WTC11 (cell line): Measurements from ENCODE around the gene SLC35F1. TPM values are rescaled to one million over a fixed set of nuclear protein-coding genes. Genes with fewer than 3 reads are reported as not detected.

Experiments
- ATAC-seq: fragments of 200-7000 bp; cut with Tn5 transposase; 2 replicates; pipeline ENCODE4 v1.10.0; 2021; ENCODE audit warnings: mild to moderate bottlenecking, moderate library complexity
- CTCF ChIA-PET: fragments of 300-600 bp; sonication (Branson Sonifier 250); formaldehyde crosslinking; loops from one replicate; lab custom pipeline; 2021; ENCODE audit warnings: antibody characterized with exemption; lab: Charles Lee
- POLR2A ChIA-PET: fragments of 350-600 bp; sonication (Branson Sonifier 250); formaldehyde crosslinking; loops from one replicate; lab custom pipeline; 2021; ENCODE audit warnings: antibody characterized with exemption; lab: Charles Lee
- DNase-seq: peaks from one replicate; pipeline ENCODE4 v3.0.0; 2021; ENCODE audit warnings: low spot score
- H3K27ac Mint-ChIP-seq: 2 replicates; pipeline ENCODE4 v1.8.0; 2021; ENCODE audit warnings: mixed read lengths
- H3K27me3 Mint-ChIP-seq: 2 replicates; pipeline ENCODE4 v1.8.0; 2021; ENCODE audit warnings: low read depth, mild to moderate bottlenecking, moderate library complexity, mixed read lengths
- H3K36me3 Mint-ChIP-seq: 2 replicates; pipeline ENCODE4 v1.8.0; 2021; ENCODE audit warnings: mixed read lengths
- H3K4me1 Mint-ChIP-seq: 2 replicates; pipeline ENCODE4 v1.8.0; 2022; ENCODE audit warnings: mixed read lengths
- H3K4me3 Mint-ChIP-seq: 2 replicates; pipeline ENCODE4 v1.8.0; 2021; ENCODE audit warnings: mild to moderate bottlenecking, moderate library complexity, mixed read lengths
- H3K9me3 Mint-ChIP-seq: 2 replicates; pipeline ENCODE4 v1.8.0; 2021; ENCODE audit warnings: mixed read lengths
- AR ChIP-seq: fragments of 250-450 bp; sonication (Bioruptor Pico); IDR thresholded peaks from 2 replicates; pipeline ENCODE4 v1.9.0; 2021; ENCODE audit warnings: mild to moderate bottlenecking
- CBFB ChIP-seq: sonication (generic); formaldehyde crosslinking; IDR thresholded peaks from 2 replicates; pipeline ENCODE4 v1.8.1; 2022; ENCODE audit warnings: mild to moderate bottlenecking, low read depth, missing genetic modification reagents
- CREM ChIP-seq: sonication (generic); formaldehyde crosslinking; IDR thresholded peaks from 2 replicates; pipeline ENCODE4 v1.8.1; 2022; ENCODE audit warnings: mild to moderate bottlenecking, missing genetic modification reagents, moderate library complexity
- FOXP1 ChIP-seq: sonication (generic); formaldehyde crosslinking; IDR thresholded peaks from 2 replicates; pipeline ENCODE4 v1.8.0; 2022; ENCODE audit warnings: missing genetic modification reagents, mild to moderate bottlenecking, moderate library complexity, borderline replicate concordance
- HMGA2 ChIP-seq: fragments of 250-450 bp; sonication (Bioruptor Pico); IDR thresholded peaks from 2 replicates; pipeline ENCODE4 v1.4.0; 2021; ENCODE audit warnings: mild to moderate bottlenecking, moderate library complexity
- MXD4 ChIP-seq: fragments of 250-450 bp; sonication (Bioruptor Pico); IDR thresholded peaks from 2 replicates; pipeline ENCODE4 v1.8.0; 2021; ENCODE audit warnings: mild to moderate bottlenecking, moderate library complexity, borderline replicate concordance
- NFE2L1 ChIP-seq: sonication (generic); formaldehyde crosslinking; IDR thresholded peaks from 2 replicates; pipeline ENCODE4 v1.8.1; 2023; ENCODE audit warnings: missing genetic modification reagents
- NR3C1 ChIP-seq: sonication (generic); formaldehyde crosslinking; conservative IDR thresholded peaks from 2 replicates; pipeline ENCODE4 v1.8.1; 2023; ENCODE audit warnings: low read depth, mild to moderate bottlenecking, missing genetic modification reagents
- TCF7 ChIP-seq: sonication (generic); formaldehyde crosslinking; IDR thresholded peaks from 2 replicates; pipeline ENCODE4 v1.8.0; 2022; ENCODE audit warnings: mild to moderate bottlenecking, low read depth, missing genetic modification reagents, moderate library complexity
- TEAD4 ChIP-seq: sonication (generic); formaldehyde crosslinking; IDR thresholded peaks from 2 replicates; pipeline ENCODE4 v1.8.0; 2022; ENCODE audit warnings: mild to moderate bottlenecking, missing genetic modification reagents
- ZBTB21 ChIP-seq: sonication (generic); formaldehyde crosslinking; IDR thresholded peaks from 2 replicates; pipeline ENCODE4 v1.8.1; 2023; ENCODE audit warnings: mild to moderate bottlenecking, missing genetic modification reagents, borderline replicate concordance
- ZNF232 ChIP-seq: sonication (generic); formaldehyde crosslinking; IDR thresholded peaks from 2 replicates; pipeline ENCODE4 v1.8.0; 2022; ENCODE audit warnings: mild to moderate bottlenecking, missing genetic modification reagents
- ZNF263 ChIP-seq: sonication (generic); formaldehyde crosslinking; IDR thresholded peaks from 2 replicates; pipeline ENCODE4 v1.8.1; 2022; ENCODE audit warnings: low read depth, mild to moderate bottlenecking, moderate library complexity, missing genetic modification reagents
- ZNF396 ChIP-seq: fragments of 250-450 bp; sonication (Bioruptor Pico); IDR thresholded peaks from 2 replicates; pipeline ENCODE4 v1.8.0; 2021; ENCODE audit warnings: mild to moderate bottlenecking, moderate library complexity, borderline replicate concordance
- ZNF423 ChIP-seq: fragments of 250-450 bp; sonication (Bioruptor Pico); IDR thresholded peaks from 2 replicates; pipeline ENCODE4 v2.1.2; 2022; ENCODE audit warnings: mild to moderate bottlenecking, moderate library complexity
- ZNF671 ChIP-seq: fragments of 250-450 bp; sonication (Bioruptor Pico); IDR thresholded peaks from 2 replicates; pipeline ENCODE4 v1.8.0; 2021; ENCODE audit warnings: mild to moderate bottlenecking
- total RNA-seq: library from RNA; stranded (reverse); gene quantifications from 3 replicates; pipeline ENCODE4 v1.2.3, GENCODE V29; 2021
- TF ChIP-seq, protein P1 (sequence below): sonication (generic); formaldehyde crosslinking; IDR thresholded peaks from 2 replicates; pipeline ENCODE4 v1.8.1; 2022; ENCODE audit warnings: missing genetic modification reagents, borderline replicate concordance
- TF ChIP-seq, protein P2 (sequence below): sonication (generic); formaldehyde crosslinking; IDR thresholded peaks from 2 replicates; pipeline ENCODE4 v1.8.0; 2023; ENCODE audit warnings: missing genetic modification reagents
- TF ChIP-seq, protein P3 (sequence below): sonication (generic); formaldehyde crosslinking; conservative IDR thresholded peaks from 2 replicates; pipeline ENCODE4 v1.8.1; 2023; ENCODE audit warnings: mild to moderate bottlenecking, low read depth, missing genetic modification reagents, moderate library complexity

The SLC35F1 gene
- total RNA-seq, 1 experiment from 2014 or later: 11.0 TPM

DNA sequence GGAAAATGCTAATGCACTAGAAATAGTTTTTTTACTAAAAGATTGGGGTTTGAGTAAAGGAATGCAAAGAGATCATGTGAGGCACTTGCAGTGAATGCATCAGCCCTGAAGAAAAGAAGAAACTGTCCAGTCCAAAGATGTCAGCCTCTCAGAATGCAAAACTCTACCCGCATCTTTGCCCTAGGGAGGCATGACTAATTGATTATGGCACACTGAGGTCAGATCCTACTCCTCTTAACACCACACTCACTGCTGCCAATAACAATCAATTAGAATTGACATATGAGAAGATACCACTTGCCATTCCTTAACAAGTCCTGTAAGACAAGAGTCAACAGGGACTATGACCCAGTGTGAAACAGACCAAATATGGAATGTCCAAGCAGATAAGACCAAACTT lies 378.7 kb downstream of the SLC35F1 start (continued):
- TF ChIP-seq AR (CRISPR knock-in tag) (no peak), ZBTB21 (CRISPR knock-in tag) (no peak), HMGA2 (CRISPR knock-in tag) (no peak), ZNF671 (CRISPR knock-in tag) (no peak), CREM (CRISPR knock-in tag) (no peak)
- TF ChIP-seq, protein P1, sequence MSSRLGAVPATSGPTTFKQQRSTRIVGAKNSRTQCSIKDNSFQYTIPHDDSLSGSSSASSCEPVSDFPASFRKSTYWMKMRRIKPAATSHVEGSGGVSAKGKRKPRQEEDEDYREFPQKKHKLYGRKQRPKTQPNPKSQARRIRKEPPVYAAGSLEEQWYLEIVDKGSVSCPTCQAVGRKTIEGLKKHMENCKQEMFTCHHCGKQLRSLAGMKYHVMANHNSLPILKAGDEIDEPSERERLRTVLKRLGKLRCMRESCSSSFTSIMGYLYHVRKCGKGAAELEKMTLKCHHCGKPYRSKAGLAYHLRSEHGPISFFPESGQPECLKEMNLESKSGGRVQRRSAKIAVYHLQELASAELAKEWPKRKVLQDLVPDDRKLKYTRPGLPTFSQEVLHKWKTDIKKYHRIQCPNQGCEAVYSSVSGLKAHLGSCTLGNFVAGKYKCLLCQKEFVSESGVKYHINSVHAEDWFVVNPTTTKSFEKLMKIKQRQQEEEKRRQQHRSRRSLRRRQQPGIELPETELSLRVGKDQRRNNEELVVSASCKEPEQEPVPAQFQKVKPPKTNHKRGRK (CRISPR knock-in tag): no peak

DNA sequence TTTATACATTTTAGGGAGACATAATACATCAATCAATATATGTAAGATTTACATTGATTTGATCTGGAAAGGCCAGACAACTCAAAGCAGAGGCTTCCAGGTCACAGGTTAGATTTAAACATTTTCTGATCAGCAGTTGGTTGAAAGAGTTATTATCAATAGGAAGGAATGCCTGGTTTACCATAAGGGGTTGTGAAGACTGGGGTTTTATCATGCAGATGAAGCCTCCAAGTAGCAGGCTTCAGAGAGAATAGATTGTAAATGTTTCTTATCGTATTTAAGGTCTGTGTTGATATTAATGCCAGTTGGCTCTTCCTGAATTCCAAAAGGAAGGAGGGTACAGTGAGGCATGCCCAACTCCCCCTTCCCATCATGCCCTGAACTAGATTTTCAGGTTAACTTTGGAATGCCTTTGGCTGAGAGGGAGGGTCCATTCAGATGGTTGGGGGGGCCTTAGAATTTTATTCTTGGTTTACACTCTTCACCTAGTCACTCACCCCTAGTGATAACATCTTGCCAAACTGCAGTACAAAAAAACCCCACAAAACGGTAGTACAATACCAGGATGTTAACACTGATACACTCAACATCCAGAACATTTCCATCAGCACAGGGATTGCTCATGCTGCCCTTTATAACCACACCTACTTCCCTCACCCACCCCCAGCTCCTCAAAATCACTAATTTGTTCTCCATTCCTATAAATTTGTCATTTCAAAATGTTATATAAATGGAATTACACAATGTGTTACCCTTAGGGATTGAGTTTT lies 381.5 kb downstream of the SLC35F1 start:
- DNase-seq (no peak), ATAC-seq (peak; percentile 52)
- ChIA-PET CTCF (interaction anchor here (1.2 kb wide), 1 partner anchor 34 kb away, joined by 3 read pairs; no protein-coding TSS in a partner anchor), POLR2A (no interaction called here)
- H3K4me3 Mint-ChIP-seq: no peak overlapping the region
- peaks cover 2% of the 10 kb centered on the region; the same call in 1 of the 2 replicates for H3K36me3 Mint-ChIP-seq
- H3K4me1 Mint-ChIP-seq: peaks cover 20% of the 10 kb centered on the region
- H3K9me3 Mint-ChIP-seq: peaks cover 6% of the 10 kb centered on the region; the same call in 1 of the 2 replicates
- H3K27ac Mint-ChIP-seq: peak overlapping the region; percentile 39; the same call in 1 of the 2 replicates
- H3K27me3 Mint-ChIP-seq: no peaks in the 10 kb centered on the region
- TF ChIP-seq TEAD4 (CRISPR knock-in tag) (no peak), CBFB (CRISPR knock-in tag) (no peak), ZNF671 (CRISPR knock-in tag) (no peak), ZNF232 (CRISPR knock-in tag) (no peak), ZNF396 (CRISPR knock-in tag) (no peak)

- no peak overlapping the region for H3K27ac Mint-ChIP-seq
- ATAC-seq (no peak), DNase-seq (no peak)
- H3K36me3 Mint-ChIP-seq: peaks cover 8% of the 10 kb centered on the region; the same call in 1 of the 2 replicates
- peaks cover 15% of the 10 kb centered on the region for H3K9me3 Mint-ChIP-seq
- ChIA-PET CTCF (interaction anchor here (1.2 kb wide), 1 partner anchor 273 kb away, joined by 4 read pairs; no protein-coding TSS in a partner anchor), POLR2A (interaction anchor here (0.7 kb wide), 1 partner anchor 810 kb away, joined by 5 read pairs; no protein-coding TSS in a partner anchor)
- peaks cover 16% of the 10 kb centered on the region for H3K4me1 Mint-ChIP-seq
- H3K4me3 Mint-ChIP-seq: no peak overlapping the region
- no peaks in the 10 kb centered on the region for H3K27me3 Mint-ChIP-seq
- TF ChIP-seq TCF7 (no peak), NFE2L1 (CRISPR knock-in tag) (no peak), NR3C1 (no peak), ZNF263 (no peak), FOXP1 (CRISPR knock-in tag) (no peak), MXD4 (CRISPR knock-in tag) (no peak), ZNF423 (CRISPR knock-in tag) (no peak), AR (CRISPR knock-in tag) (no peak)
- TF ChIP-seq, protein P2, sequence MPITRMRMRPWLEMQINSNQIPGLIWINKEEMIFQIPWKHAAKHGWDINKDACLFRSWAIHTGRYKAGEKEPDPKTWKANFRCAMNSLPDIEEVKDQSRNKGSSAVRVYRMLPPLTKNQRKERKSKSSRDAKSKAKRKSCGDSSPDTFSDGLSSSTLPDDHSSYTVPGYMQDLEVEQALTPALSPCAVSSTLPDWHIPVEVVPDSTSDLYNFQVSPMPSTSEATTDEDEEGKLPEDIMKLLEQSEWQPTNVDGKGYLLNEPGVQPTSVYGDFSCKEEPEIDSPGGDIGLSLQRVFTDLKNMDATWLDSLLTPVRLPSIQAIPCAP (CRISPR knock-in tag): no peak
- TF ChIP-seq, protein P3, sequence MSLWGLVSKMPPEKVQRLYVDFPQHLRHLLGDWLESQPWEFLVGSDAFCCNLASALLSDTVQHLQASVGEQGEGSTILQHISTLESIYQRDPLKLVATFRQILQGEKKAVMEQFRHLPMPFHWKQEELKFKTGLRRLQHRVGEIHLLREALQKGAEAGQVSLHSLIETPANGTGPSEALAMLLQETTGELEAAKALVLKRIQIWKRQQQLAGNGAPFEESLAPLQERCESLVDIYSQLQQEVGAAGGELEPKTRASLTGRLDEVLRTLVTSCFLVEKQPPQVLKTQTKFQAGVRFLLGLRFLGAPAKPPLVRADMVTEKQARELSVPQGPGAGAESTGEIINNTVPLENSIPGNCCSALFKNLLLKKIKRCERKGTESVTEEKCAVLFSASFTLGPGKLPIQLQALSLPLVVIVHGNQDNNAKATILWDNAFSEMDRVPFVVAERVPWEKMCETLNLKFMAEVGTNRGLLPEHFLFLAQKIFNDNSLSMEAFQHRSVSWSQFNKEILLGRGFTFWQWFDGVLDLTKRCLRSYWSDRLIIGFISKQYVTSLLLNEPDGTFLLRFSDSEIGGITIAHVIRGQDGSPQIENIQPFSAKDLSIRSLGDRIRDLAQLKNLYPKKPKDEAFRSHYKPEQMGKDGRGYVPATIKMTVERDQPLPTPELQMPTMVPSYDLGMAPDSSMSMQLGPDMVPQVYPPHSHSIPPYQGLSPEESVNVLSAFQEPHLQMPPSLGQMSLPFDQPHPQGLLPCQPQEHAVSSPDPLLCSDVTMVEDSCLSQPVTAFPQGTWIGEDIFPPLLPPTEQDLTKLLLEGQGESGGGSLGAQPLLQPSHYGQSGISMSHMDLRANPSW (CRISPR knock-in tag): no peak
Measured at GRCh38 chr6:118292558-118292957, 385.5 kb downstream of the SLC35F1 start.
